H1 (cell line): ENCODE data around the gene CUL1. TPM values are rescaled to one million over a fixed set of nuclear protein-coding genes. Genes with fewer than 3 reads are reported as not detected.

Experiments used
- ATF2 ChIP-seq: IDR thresholded peaks from 2 replicates; pipeline ENCODE4 v1.6.1; 2012; ENCODE audit warnings: low read length, inconsistent platforms
- BRCA1 ChIP-seq: IDR thresholded peaks from 2 replicates; pipeline ENCODE4 v1.6.1; 2012; ENCODE audit warnings: low read depth, low read length, improper control_type of control experiment
- FOSL1 ChIP-seq: IDR thresholded peaks from 2 replicates; pipeline ENCODE4 v1.6.1; 2011; ENCODE audit warnings: mild to moderate bottlenecking, low read depth, low read length, moderate library complexity; ENCODE audit not compliant: insufficient read depth
- GABPA ChIP-seq: IDR thresholded peaks from 2 replicates; pipeline ENCODE4 v1.6.1; 2011; ENCODE audit warnings: mild to moderate bottlenecking, low read length, moderate library complexity, borderline replicate concordance; ENCODE audit not compliant: insufficient read depth
- GTF2F1 ChIP-seq: IDR thresholded peaks from 2 replicates; pipeline ENCODE4 v1.6.1; 2012; ENCODE audit warnings: low read depth, low read length, improper control_type of control experiment, borderline replicate concordance
- SIN3A ChIP-seq, 2 experiments: IDR thresholded peaks in 1 of 2; conservative IDR thresholded peaks in 1 of 2; 2 replicates each; pipeline ENCODE4 v1.6.1; 2011 to 2012; ENCODE audit warnings: low read length in 2 of 2, improper control_type of control experiment in 1 of 2, low read depth in 1 of 2, mild to moderate bottlenecking in 1 of 2
- YY1 ChIP-seq: IDR thresholded peaks from 2 replicates; pipeline ENCODE4 v1.6.1; 2011; ENCODE audit warnings: low read depth, mild to moderate bottlenecking, low read length
- polyA plus RNA-seq, 7 experiments: library from polyadenylated mRNA; depleted of rRNA in 3 of 7; stranded (reverse) in 5 of 7; unstranded in 2 of 7; fragments of >200 nt in 5 of 7; fragments of 200-250 nt in 2 of 7; gene quantifications; 1 replicate in 5 of 7; 2 replicates in 1 of 7; 4 replicates in 1 of 7; pipeline versions ENCODE4 v1.2.1 to v1.2.3, GENCODE V29; 2011 to 2013; ENCODE audit warnings: missing spikeins in 2 of 7, mixed read lengths in 2 of 7
- total RNA-seq: library from RNA; stranded (reverse); fragmentation: NEBNext Ultra II Directional; extraction: Animal tissue kit (Norgen Biotek cat#: 25700); gene quantifications from 2 replicates; pipeline ENCODE4 v1.2.1, GENCODE V29; 2021
- TF ChIP-seq, protein P1 (sequence below): fragments of 300-600 bp; sonication (generic); IDR thresholded peaks from 2 replicates; pipeline ENCODE4 v1.7.1; 2012; ENCODE audit warnings: low read length, moderate library complexity, mild to moderate bottlenecking, inconsistent platforms; ENCODE audit not compliant: insufficient replicate concordance
- TF ChIP-seq, protein P2 (sequence below): IDR thresholded peaks from 2 replicates; pipeline ENCODE4 v1.6.1; 2012; ENCODE audit warnings: inconsistent platforms

The CUL1 gene
- total and polyA plus RNA-seq, 2 of the 8 experiments (the other 6 are each of a cell fraction or from before 2014, with no cell fraction given) = 33.0 to 77.3 TPM

DNA sequence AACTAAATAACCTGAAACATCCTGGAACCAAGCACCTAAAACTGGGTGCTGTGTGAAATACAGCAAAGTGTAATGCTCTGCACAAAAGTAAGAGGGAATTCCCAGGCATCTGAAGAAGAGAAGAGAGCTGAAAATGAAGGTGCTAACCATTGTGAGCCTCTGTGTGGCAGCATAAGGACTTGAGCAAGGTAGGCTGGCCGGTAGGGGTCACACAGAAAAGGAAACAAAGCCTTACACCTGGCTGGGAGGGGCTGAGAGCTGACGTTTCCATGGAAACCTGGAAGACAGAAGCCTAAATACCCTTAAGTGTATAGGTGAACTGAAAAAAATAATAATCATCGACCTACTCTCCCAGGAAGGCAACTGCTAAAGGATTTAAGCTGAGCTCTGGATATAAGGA is 48.6 kb downstream of the CUL1 start (continued):
- TF ChIP-seq, protein P1, sequence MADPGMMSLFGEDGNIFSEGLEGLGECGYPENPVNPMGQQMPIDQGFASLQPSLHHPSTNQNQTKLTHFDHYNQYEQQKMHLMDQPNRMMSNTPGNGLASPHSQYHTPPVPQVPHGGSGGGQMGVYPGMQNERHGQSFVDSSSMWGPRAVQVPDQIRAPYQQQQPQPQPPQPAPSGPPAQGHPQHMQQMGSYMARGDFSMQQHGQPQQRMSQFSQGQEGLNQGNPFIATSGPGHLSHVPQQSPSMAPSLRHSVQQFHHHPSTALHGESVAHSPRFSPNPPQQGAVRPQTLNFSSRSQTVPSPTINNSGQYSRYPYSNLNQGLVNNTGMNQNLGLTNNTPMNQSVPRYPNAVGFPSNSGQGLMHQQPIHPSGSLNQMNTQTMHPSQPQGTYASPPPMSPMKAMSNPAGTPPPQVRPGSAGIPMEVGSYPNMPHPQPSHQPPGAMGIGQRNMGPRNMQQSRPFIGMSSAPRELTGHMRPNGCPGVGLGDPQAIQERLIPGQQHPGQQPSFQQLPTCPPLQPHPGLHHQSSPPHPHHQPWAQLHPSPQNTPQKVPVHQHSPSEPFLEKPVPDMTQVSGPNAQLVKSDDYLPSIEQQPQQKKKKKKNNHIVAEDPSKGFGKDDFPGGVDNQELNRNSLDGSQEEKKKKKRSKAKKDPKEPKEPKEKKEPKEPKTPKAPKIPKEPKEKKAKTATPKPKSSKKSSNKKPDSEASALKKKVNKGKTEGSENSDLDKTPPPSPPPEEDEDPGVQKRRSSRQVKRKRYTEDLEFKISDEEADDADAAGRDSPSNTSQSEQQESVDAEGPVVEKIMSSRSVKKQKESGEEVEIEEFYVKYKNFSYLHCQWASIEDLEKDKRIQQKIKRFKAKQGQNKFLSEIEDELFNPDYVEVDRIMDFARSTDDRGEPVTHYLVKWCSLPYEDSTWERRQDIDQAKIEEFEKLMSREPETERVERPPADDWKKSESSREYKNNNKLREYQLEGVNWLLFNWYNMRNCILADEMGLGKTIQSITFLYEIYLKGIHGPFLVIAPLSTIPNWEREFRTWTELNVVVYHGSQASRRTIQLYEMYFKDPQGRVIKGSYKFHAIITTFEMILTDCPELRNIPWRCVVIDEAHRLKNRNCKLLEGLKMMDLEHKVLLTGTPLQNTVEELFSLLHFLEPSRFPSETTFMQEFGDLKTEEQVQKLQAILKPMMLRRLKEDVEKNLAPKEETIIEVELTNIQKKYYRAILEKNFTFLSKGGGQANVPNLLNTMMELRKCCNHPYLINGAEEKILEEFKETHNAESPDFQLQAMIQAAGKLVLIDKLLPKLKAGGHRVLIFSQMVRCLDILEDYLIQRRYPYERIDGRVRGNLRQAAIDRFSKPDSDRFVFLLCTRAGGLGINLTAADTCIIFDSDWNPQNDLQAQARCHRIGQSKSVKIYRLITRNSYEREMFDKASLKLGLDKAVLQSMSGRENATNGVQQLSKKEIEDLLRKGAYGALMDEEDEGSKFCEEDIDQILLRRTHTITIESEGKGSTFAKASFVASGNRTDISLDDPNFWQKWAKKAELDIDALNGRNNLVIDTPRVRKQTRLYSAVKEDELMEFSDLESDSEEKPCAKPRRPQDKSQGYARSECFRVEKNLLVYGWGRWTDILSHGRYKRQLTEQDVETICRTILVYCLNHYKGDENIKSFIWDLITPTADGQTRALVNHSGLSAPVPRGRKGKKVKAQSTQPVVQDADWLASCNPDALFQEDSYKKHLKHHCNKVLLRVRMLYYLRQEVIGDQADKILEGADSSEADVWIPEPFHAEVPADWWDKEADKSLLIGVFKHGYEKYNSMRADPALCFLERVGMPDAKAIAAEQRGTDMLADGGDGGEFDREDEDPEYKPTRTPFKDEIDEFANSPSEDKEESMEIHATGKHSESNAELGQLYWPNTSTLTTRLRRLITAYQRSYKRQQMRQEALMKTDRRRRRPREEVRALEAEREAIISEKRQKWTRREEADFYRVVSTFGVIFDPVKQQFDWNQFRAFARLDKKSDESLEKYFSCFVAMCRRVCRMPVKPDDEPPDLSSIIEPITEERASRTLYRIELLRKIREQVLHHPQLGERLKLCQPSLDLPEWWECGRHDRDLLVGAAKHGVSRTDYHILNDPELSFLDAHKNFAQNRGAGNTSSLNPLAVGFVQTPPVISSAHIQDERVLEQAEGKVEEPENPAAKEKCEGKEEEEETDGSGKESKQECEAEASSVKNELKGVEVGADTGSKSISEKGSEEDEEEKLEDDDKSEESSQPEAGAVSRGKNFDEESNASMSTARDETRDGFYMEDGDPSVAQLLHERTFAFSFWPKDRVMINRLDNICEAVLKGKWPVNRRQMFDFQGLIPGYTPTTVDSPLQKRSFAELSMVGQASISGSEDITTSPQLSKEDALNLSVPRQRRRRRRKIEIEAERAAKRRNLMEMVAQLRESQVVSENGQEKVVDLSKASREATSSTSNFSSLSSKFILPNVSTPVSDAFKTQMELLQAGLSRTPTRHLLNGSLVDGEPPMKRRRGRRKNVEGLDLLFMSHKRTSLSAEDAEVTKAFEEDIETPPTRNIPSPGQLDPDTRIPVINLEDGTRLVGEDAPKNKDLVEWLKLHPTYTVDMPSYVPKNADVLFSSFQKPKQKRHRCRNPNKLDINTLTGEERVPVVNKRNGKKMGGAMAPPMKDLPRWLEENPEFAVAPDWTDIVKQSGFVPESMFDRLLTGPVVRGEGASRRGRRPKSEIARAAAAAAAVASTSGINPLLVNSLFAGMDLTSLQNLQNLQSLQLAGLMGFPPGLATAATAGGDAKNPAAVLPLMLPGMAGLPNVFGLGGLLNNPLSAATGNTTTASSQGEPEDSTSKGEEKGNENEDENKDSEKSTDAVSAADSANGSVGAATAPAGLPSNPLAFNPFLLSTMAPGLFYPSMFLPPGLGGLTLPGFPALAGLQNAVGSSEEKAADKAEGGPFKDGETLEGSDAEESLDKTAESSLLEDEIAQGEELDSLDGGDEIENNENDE = no peak
- TF ChIP-seq BRCA1 (no peak), SIN3A (conservative IDR thresholded peaks at IDR 0.05 in 1 of 2, IDR thresholded peaks at IDR 0.05 in 1 of 2; ENCODE audit: low read depth in 1 of 2, low read length in 2 of 2) (peak in 1 of 2 experiments; percentile 48; a peak in 1 of 4 replicates), YY1 (0 out of 2 replicates have a peak, but pooled peaks have one; percentile 39), GABPA (no peak), FOSL1 (no peak), ATF2 (0 out of 2 replicates have a peak, but pooled peaks have one; percentile 25), GTF2F1 (no peak)
- TF ChIP-seq, protein P2, sequence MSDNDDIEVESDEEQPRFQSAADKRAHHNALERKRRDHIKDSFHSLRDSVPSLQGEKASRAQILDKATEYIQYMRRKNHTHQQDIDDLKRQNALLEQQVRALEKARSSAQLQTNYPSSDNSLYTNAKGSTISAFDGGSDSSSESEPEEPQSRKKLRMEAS = peak; percentile 22; the same call in 1 of the 2 replicates
